Stimulated activated CD4-positive, alpha-beta T cell treated with anti-CD3 and anti-CD28 coated beads, TNF-alpha, amount 100 ng/mL, for 48 hours (primary cell): ENCODE measurements around the gene BORCS5.

ENCODE experiments used
- DNase-seq, 3 donors: peaks; one replicate each; pipeline ENCODE4 v3.0.0-alpha.2; 2020; ENCODE audit warnings: low read depth in 3 of 3

BORCS5 gene

GRCh38 chr12:12353276-12353675 is 3.6 kb upstream of the BORCS5 start:
- DNase-seq: no peak

- no peak for DNase-seq
Observed at GRCh38 chr12:12353807-12354206, 3.1 kb upstream of the BORCS5 start.

- no peak for DNase-seq
Observed at GRCh38 chr12:12356467-12356895, 397 bp upstream of the BORCS5 start.

GRCh38 chr12:12357719-12358461 is 1.0 kb downstream of the BORCS5 start:
- DNase-seq: no peak

- no peak for DNase-seq
Observed at GRCh38 chr12:12358528-12358927, 1.6 kb downstream of the BORCS5 start.

GRCh38 chr12:12364787-12365445 is 8.0 kb downstream of the BORCS5 start:
- DNase-seq: no peak

- no peak for DNase-seq
Observed at GRCh38 chr12:12365446-12365802, 8.5 kb downstream of the BORCS5 start.

GRCh38 chr12:12365931-12366431 is 9.1 kb downstream of the BORCS5 start:
- DNase-seq: no peak

- DNase-seq: no peak
Observed at GRCh38 chr12:12366701-12367481, 10.0 kb downstream of the BORCS5 start.

- no peak for DNase-seq
Observed at GRCh38 chr12:12367482-12367998, 10.7 kb downstream of the BORCS5 start.

- no peak for DNase-seq
Observed at GRCh38 chr12:12372946-12373722, 16.3 kb downstream of the BORCS5 start.

- no peak for DNase-seq
Observed at GRCh38 chr12:12376646-12377448, 20.0 kb downstream of the BORCS5 start.

- no peak for DNase-seq
Observed at GRCh38 chr12:12378616-12379015, 21.7 kb downstream of the BORCS5 start.

GRCh38 chr12:12379831-12380730 is 23.2 kb downstream of the BORCS5 start:
- DNase-seq: no peak

GRCh38 chr12:12380949-12381593 is 24.2 kb downstream of the BORCS5 start:
- no peak for DNase-seq

- DNase-seq: no peak
Observed at GRCh38 chr12:12381982-12382381, 25.1 kb downstream of the BORCS5 start.

- peak; percentile 12 to 41 (median 32) for DNase-seq
Observed at GRCh38 chr12:12384571-12385340, 27.9 kb downstream of the BORCS5 start.

GRCh38 chr12:12387501-12387900 is 30.6 kb downstream of the BORCS5 start:
- no peak for DNase-seq
